Stimulated activated CD4-positive, alpha-beta T cell treated with anti-CD3 and anti-CD28 coated beads, TNF-alpha, amount 100 ng/mL, for 48 hours (primary cell): ENCODE measurements around the gene CHODL.

Source experiments
- DNase-seq, 3 donors: peaks; one replicate each; pipeline ENCODE4 v3.0.0-alpha.2; 2020; ENCODE audit warnings: low read depth in 3 of 3

Gene CHODL

GRCh38 chr21:18289876-18290275 lies 45.2 kb downstream of the CHODL start:
- DNase-seq: no peak

- no peak for DNase-seq
Measured at GRCh38 chr21:18294100-18294499, 49.5 kb downstream of the CHODL start.

GRCh38 chr21:18298228-18298627 lies 53.6 kb downstream of the CHODL start:
- no peak for DNase-seq
